ENCODE measurements around the gene SVEP1.

GRCh38 chr9:110330484-110331105 lies 248.9 kb downstream of the SVEP1 start:
- TF ChIP-seq TFDP1 (CRISPR knock-in tag; IDR thresholded peaks at IDR 0.05; ENCODE audit: borderline replicate concordance) (no peak), TCF12 (IDR thresholded peaks at IDR 0.05) (no peak), TCF12 (CRISPR knock-in tag; IDR thresholded peaks at IDR 0.05) (no peak), GABPB1 (CRISPR knock-in tag; IDR thresholded peaks at IDR 0.05) (no peak), MXD1 (CRISPR knock-in tag; IDR thresholded peaks at IDR 0.05) (no peak), ZC3H4 (CRISPR knock-in tag; IDR thresholded peaks at IDR 0.05; ENCODE audit: borderline replicate concordance) (no peak), CTCF (CRISPR knock-in tag; IDR thresholded peaks at IDR 0.05) (no peak)

Measured in HepG2 (cell line).